Keratinocyte (primary cell): Measurements from ENCODE around the gene BLMH. TPM values are rescaled to one million over a fixed set of nuclear protein-coding genes. Genes with fewer than 3 reads are reported as not detected.

Experiments used
- DNase-seq: peaks from one replicate; pipeline ENCODE4 v3.0.0-alpha.2; 2011; ENCODE audit warnings: low read depth, missing footprints, low spot score
- FAIRE-seq: peaks from 2 replicates; lab custom pipeline; 2011; peaks lifted over from hg19 to GRCh38; lab: Jason Lieb, UNC
- H2AFZ ChIP-seq: 2 replicates; pipeline ENCODE4 v1.6.0; 2012; ENCODE audit warnings: low read length, control low read depth, inconsistent platforms; ENCODE audit not compliant: control insufficient read depth
- H3K27ac ChIP-seq: 2 replicates; pipeline ENCODE4 v1.5.1; 2011; ENCODE audit warnings: low read length; ENCODE audit not compliant: control insufficient read depth, insufficient read depth
- H3K27me3 ChIP-seq: 3 replicates; pipeline ENCODE4 v1.6.0; 2011; ENCODE audit warnings: low read length; ENCODE audit not compliant: control insufficient read depth, insufficient read depth; ENCODE audit errors: extremely low read depth
- H3K36me3 ChIP-seq, 2 experiments: 2 replicates in 1 of 2; 3 replicates in 1 of 2; pipeline ENCODE4 v1.5.1; 2011; ENCODE audit warnings: low read length in 2 of 2, mild to moderate bottlenecking in 1 of 2; ENCODE audit not compliant: control insufficient read depth in 2 of 2, insufficient read depth in 2 of 2; ENCODE audit errors: extremely low read depth in 1 of 2
- H3K4me1 ChIP-seq: 3 replicates; pipeline ENCODE4 v1.5.1; 2011; ENCODE audit warnings: low read length; ENCODE audit not compliant: control insufficient read depth, insufficient read depth; ENCODE audit errors: extremely low read depth
- H3K4me2 ChIP-seq: 3 replicates; pipeline ENCODE4 v1.6.0; 2011; ENCODE audit warnings: low read depth, low read length; ENCODE audit not compliant: control insufficient read depth, insufficient read depth; ENCODE audit errors: extremely low read depth
- H3K4me3 ChIP-seq, 3 experiments: fragments of 200-600 bp in 1 of 3; sonication (generic) in 1 of 3; 2 replicates in 2 of 3; 3 replicates in 1 of 3; pipeline ENCODE4 v1.5.1; 2011 to 2016; ENCODE audit warnings: low read length in 3 of 3, mild to moderate bottlenecking in 3 of 3, control low read depth in 2 of 3, inconsistent platforms in 1 of 3, low read depth in 1 of 3, mixed read lengths in 1 of 3, mixed run types in 1 of 3, moderate library complexity in 1 of 3; ENCODE audit not compliant: control insufficient read depth in 2 of 3, insufficient read depth in 2 of 3; ENCODE audit errors: extremely low read depth in 1 of 3
- H3K79me2 ChIP-seq: 2 replicates; pipeline ENCODE4 v1.6.0; 2012; ENCODE audit warnings: low read length; ENCODE audit not compliant: control insufficient read depth, insufficient read depth
- H3K9ac ChIP-seq: 3 replicates; pipeline ENCODE4 v1.6.0; 2011; ENCODE audit warnings: low read length; ENCODE audit not compliant: control insufficient read depth, insufficient read depth; ENCODE audit errors: extremely low read depth
- H3K9me1 ChIP-seq: 3 replicates; pipeline ENCODE4 v1.6.0; 2011; ENCODE audit warnings: low read length; ENCODE audit not compliant: control insufficient read depth, insufficient read depth; ENCODE audit errors: extremely low read depth
- H3K9me3 ChIP-seq: 2 replicates; pipeline ENCODE4 v1.5.1; 2012; ENCODE audit warnings: low read depth, low read length; ENCODE audit not compliant: control insufficient read depth
- H4K20me1 ChIP-seq: 3 replicates; pipeline ENCODE4 v1.6.0; 2011; ENCODE audit warnings: low read length; ENCODE audit not compliant: control insufficient read depth, insufficient read depth; ENCODE audit errors: extremely low read depth
- CTCF ChIP-seq, 3 experiments: IDR thresholded peaks in 1 of 3; conservative IDR thresholded peaks in 1 of 3; optimal IDR thresholded peaks in 1 of 3; 2 replicates in 2 of 3; 3 replicates in 1 of 3; pipeline versions ENCODE3 to v1.5.1; 2011; ENCODE audit warnings: low read length in 3 of 3, mild to moderate bottlenecking in 3 of 3, moderate library complexity in 2 of 3, control low read depth in 1 of 3, inconsistent platforms in 1 of 3; ENCODE audit not compliant: insufficient read depth in 2 of 3; ENCODE audit errors: extremely low read depth in 1 of 3
- EZH2 ChIP-seq: IDR thresholded peaks from one replicate; pipeline ENCODE4 v1.6.1; 2012; ENCODE audit warnings: inconsistent platforms, mild to moderate bottlenecking, low read length, moderate library complexity
- dilution Hi-C: fragments of 300-500 bp; cut with MboI; formaldehyde crosslinking; loops from one replicate; pipeline ENCODE4 v1.7.0; 2020; ENCODE audit warnings: low sequenced_read_pairs; ENCODE audit not compliant: extremely low pct_ligation_motif_present
- polyA plus RNA-seq, 5 experiments: library from polyadenylated mRNA; depleted of rRNA in 3 of 5; stranded (reverse) in 3 of 5; stranded (forward) in 1 of 5; unstranded in 1 of 5; fragments of >200 nt; gene quantifications; 1 replicate in 1 of 5; 2 replicates in 3 of 5; 3 replicates in 1 of 5; pipeline versions ENCODE4 v1.2.1 to v1.2.3, GENCODE V29; 2011 to 2012; ENCODE audit warnings: missing spikeins in 2 of 5, low read depth in 1 of 5, low replicate concordance in 1 of 5

Gene BLMH
- polyA plus RNA-seq, 1 donor (not counting 4 experiments of a cell fraction or from before 2014, with no cell fraction given): 4.2 TPM

GRCh38 chr17:30263552-30264333 is 28.0 kb downstream of the BLMH start:
- no peak for DNase-seq
- H3K4me2 ChIP-seq: no peak overlapping the region

GRCh38 chr17:30256756-30257506 is 34.8 kb downstream of the BLMH start:
- DNase-seq (no peak), FAIRE-seq (no peak)
- no peak overlapping the region for H3K27ac ChIP-seq
- dilution Hi-C loops: no loop called here
- H3K36me3 ChIP-seq: no peaks in the 10 kb centered on the region
- TF ChIP-seq CTCF (optimal IDR thresholded peaks at IDR 0.05 in 1 of 3, IDR thresholded peaks at IDR 0.05 in 1 of 3, conservative IDR thresholded peaks at IDR 0.05 in 1 of 3; ENCODE audit: extremely low read depth in 1 of 3, insufficient read depth in 2 of 3, low read length in 3 of 3): no peak
- no peak overlapping the region for H3K9ac ChIP-seq
- H3K27me3 ChIP-seq: peaks cover 14% of the 10 kb centered on the region
- no peaks in the 10 kb centered on the region for H3K9me1 ChIP-seq
- H4K20me1 ChIP-seq: no peaks in the 10 kb centered on the region
- H3K4me1 ChIP-seq: no peaks in the 10 kb centered on the region
- no peak overlapping the region for H3K4me3 ChIP-seq
- H2AFZ ChIP-seq: no peak overlapping the region
- no peak overlapping the region for H3K4me2 ChIP-seq
- H3K79me2 ChIP-seq: no peaks in the 10 kb centered on the region
- H3K9me3 ChIP-seq: no peaks in the 10 kb centered on the region

More at GRCh38 chr17:30263552-30264333, 28.0 kb downstream of the BLMH start:
- Histone ChIP-seq H3K27me3 (peaks cover 10% of the 10 kb centered on the region), H4K20me1 (no peaks in the 10 kb centered on the region), H3K79me2 (no peaks in the 10 kb centered on the region), H3K36me3 (no peaks in the 10 kb centered on the region), H3K27ac (no peak overlapping the region), H3K9me3 (no peaks in the 10 kb centered on the region), H3K4me1 (no peaks in the 10 kb centered on the region), H3K9me1 (no peaks in the 10 kb centered on the region), H3K4me3 (no peak overlapping the region), H2AFZ (no peak overlapping the region), H3K9ac (no peak overlapping the region)
- no peak for TF ChIP-seq CTCF (optimal IDR thresholded peaks at IDR 0.05 in 1 of 3, IDR thresholded peaks at IDR 0.05 in 1 of 3, conservative IDR thresholded peaks at IDR 0.05 in 1 of 3; ENCODE audit: extremely low read depth in 1 of 3, insufficient read depth in 2 of 3, low read length in 3 of 3)
- no peak for TF ChIP-seq EZH2
- FAIRE-seq: peak; percentile 49
- dilution Hi-C loops: no loop called here
